Peyer's patch (tissue), 4 donors: ENCODE data around the gene KRTAP10-8.
"Not testable (repeated sequence)": the region's sequence is repeated elsewhere in the genome, so short reads cannot be mapped to it uniquely, and the experiment has no call there.

Experiments
- POLR2A ChIP-seq, 2 donors: fragments of 450-650 bp; IDR thresholded peaks; one replicate each; pipeline ENCODE4 v1.5.1; 2017; ENCODE audit warnings: antibody characterized with exemption in 2 of 2, mild to moderate bottlenecking in 2 of 2, moderate library complexity in 2 of 2
- TF ChIP-seq, protein P1 (sequence below), 6 experiments: fragments of 450-650 bp in 4 of 6; fragments of 200-600 bp in 2 of 6; sonication (generic) in 1 of 6; IDR thresholded peaks; one replicate each; pipeline ENCODE4 v1.5.1; 2017 to 2019; ENCODE audit warnings: antibody characterized with exemption in 6 of 6, mild to moderate bottlenecking in 3 of 6, moderate library complexity in 1 of 6

- not testable (repeated sequence) for TF ChIP-seq POLR2A (IDR thresholded peaks at IDR 0.05)
- TF ChIP-seq, protein P1, sequence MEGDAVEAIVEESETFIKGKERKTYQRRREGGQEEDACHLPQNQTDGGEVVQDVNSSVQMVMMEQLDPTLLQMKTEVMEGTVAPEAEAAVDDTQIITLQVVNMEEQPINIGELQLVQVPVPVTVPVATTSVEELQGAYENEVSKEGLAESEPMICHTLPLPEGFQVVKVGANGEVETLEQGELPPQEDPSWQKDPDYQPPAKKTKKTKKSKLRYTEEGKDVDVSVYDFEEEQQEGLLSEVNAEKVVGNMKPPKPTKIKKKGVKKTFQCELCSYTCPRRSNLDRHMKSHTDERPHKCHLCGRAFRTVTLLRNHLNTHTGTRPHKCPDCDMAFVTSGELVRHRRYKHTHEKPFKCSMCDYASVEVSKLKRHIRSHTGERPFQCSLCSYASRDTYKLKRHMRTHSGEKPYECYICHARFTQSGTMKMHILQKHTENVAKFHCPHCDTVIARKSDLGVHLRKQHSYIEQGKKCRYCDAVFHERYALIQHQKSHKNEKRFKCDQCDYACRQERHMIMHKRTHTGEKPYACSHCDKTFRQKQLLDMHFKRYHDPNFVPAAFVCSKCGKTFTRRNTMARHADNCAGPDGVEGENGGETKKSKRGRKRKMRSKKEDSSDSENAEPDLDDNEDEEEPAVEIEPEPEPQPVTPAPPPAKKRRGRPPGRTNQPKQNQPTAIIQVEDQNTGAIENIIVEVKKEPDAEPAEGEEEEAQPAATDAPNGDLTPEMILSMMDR (IDR thresholded peaks at IDR 0.05) = not testable (repeated sequence)
Observed at GRCh38 chr21:44591801-44592130, 20.1 kb upstream of the KRTAP10-8 start.
